ENCODE results near the gene RIPK3. TPM values are rescaled to one million over a fixed set of nuclear protein-coding genes. Genes with fewer than 3 reads are reported as not detected.

The RIPK3 gene
- total RNA-seq, 3 donors from 2014 or later (not counting 1 experiment from before 2014, with no cell fraction given): 36.1 to 58.2 (median 45.5) TPM

GRCh38 chr14:24293525-24293924 lies 46.3 kb downstream of the RIPK3 start:
- Histone ChIP-seq H3K9me3 (ENCODE audit: control insufficient read depth, insufficient read depth, low read length) (no peaks in the 10 kb centered on the region), H3K4me1 (ENCODE audit: control insufficient read depth, insufficient read depth, low read length) (peaks cover 22% of the 10 kb centered on the region), H3K27me3 (ENCODE audit: control insufficient read depth, insufficient read depth, low read length) (no peaks in the 10 kb centered on the region), H3K27ac (ENCODE audit: low read length) (no peak overlapping the region), H3K4me3 (ENCODE audit: low read length) (no peak overlapping the region), H3K36me3 (ENCODE audit: control insufficient read depth, insufficient read depth, low read length) (peaks cover 48% of the 10 kb centered on the region)
- intact Hi-C loops (cut with micrococcal nuclease): no loop called here
- Mint-ChIP-seq H3K36me3 (peaks cover 14% of the 10 kb centered on the region), H3K9me3 (no peaks in the 10 kb centered on the region), H3K4me3 (no peak overlapping the region), H3K27ac (no peak overlapping the region), H3K4me1 (peaks cover 13 to 21% of the 10 kb centered on the region in 2 donors), H3K27me3 (ENCODE audit: low read depth in 2 of 2) (no peaks in the 10 kb centered on the region)
- ATAC-seq: no peak
- no peak for TF ChIP-seq CTCF (IDR thresholded peaks at IDR 0.05)
- WGBS (ENCODE audit: insufficient coverage): no CpG with 5 or more reads among the region's 2 CpGs
- DNase-seq: no peak

GRCh38 chr14:24292118-24292807 lies 47.5 kb downstream of the RIPK3 start:
- peaks cover 48% of the 10 kb centered on the region for H3K36me3 ChIP-seq (ENCODE audit: control insufficient read depth, insufficient read depth, low read length)
- intact Hi-C loops (cut with micrococcal nuclease): no loop called here
- no peak for DNase-seq

GRCh38 chr14:24291446-24292117 lies 48.2 kb downstream of the RIPK3 start:
- 61% methylated on average over 3 of the region's 3 CpGs for WGBS (ENCODE audit: insufficient coverage)
- no peak for DNase-seq
- H3K27ac Mint-ChIP-seq: no peak overlapping the region
- no peaks in the 10 kb centered on the region for H3K9me3 Mint-ChIP-seq
- Histone ChIP-seq H3K27me3 (ENCODE audit: control insufficient read depth, insufficient read depth, low read length) (no peaks in the 10 kb centered on the region), H3K36me3 (ENCODE audit: control insufficient read depth, insufficient read depth, low read length) (peaks cover 47% of the 10 kb centered on the region), H3K4me3 (ENCODE audit: low read length) (no peak overlapping the region), H3K9me3 (ENCODE audit: control insufficient read depth, insufficient read depth, low read length) (no peaks in the 10 kb centered on the region), H3K4me1 (ENCODE audit: control insufficient read depth, insufficient read depth, low read length) (peaks cover 19% of the 10 kb centered on the region), H3K27ac (ENCODE audit: low read length) (no peak overlapping the region)
- ATAC-seq: no peak
- intact Hi-C loops (cut with micrococcal nuclease): no loop called here
- TF ChIP-seq CTCF (IDR thresholded peaks at IDR 0.05): no peak
- H3K4me1 Mint-ChIP-seq: peaks cover 2 to 7% of the 10 kb centered on the region in 2 donors
- peaks cover 14% of the 10 kb centered on the region for H3K36me3 Mint-ChIP-seq
- H3K27me3 Mint-ChIP-seq (ENCODE audit: low read depth in 2 of 2): no peaks in the 10 kb centered on the region
- no peak overlapping the region for H3K4me3 Mint-ChIP-seq

More at GRCh38 chr14:24292118-24292807, 47.5 kb downstream of the RIPK3 start:
- Mint-ChIP-seq H3K27me3 (ENCODE audit: low read depth in 2 of 2) (no peaks in the 10 kb centered on the region), H3K9me3 (no peaks in the 10 kb centered on the region), H3K36me3 (peaks cover 14% of the 10 kb centered on the region), H3K27ac (no peak overlapping the region), H3K4me1 (peaks cover 8 to 14% of the 10 kb centered on the region in 2 donors), H3K4me3 (no peak overlapping the region)
- TF ChIP-seq CTCF (IDR thresholded peaks at IDR 0.05): no peak
- Histone ChIP-seq H3K27me3 (ENCODE audit: control insufficient read depth, insufficient read depth, low read length) (no peaks in the 10 kb centered on the region), H3K4me3 (ENCODE audit: low read length) (no peak overlapping the region), H3K9me3 (ENCODE audit: control insufficient read depth, insufficient read depth, low read length) (no peaks in the 10 kb centered on the region), H3K27ac (ENCODE audit: low read length) (no peak overlapping the region), H3K4me1 (ENCODE audit: control insufficient read depth, insufficient read depth, low read length) (peaks cover 22% of the 10 kb centered on the region)
- 96% methylated on average over 11 of the region's 11 CpGs for WGBS (ENCODE audit: insufficient coverage)
- ATAC-seq: no peak

Data from natural killer cell (primary cell).